HG02943 (cell line): Measurements from ENCODE around the gene ADAT2.
"Not testable (repeated sequence)": the region's sequence is repeated elsewhere in the genome, so short reads cannot be mapped to it uniquely, and the experiment has no call there.

ENCODE experiments used
- ATAC-seq: cut with Tn5 transposase; IDR thresholded peaks from one replicate; pipeline ENCODE4 v1.9.1; 2021; ENCODE audit warnings: mild to moderate bottlenecking, low read depth, moderate library complexity; ENCODE audit not compliant: unreplicated experiment

The ADAT2 gene

GRCh38 chr6:143450453-143451371 lies at the start of gene ADAT2, which contains the start of gene PEX3:
TSS of gene ADAT2 (minus strand) at chr6:143450695. CDS start at chr6:143450658, 37 bp downstream.
TSS of gene PEX3 (plus strand) at chr6:143450805. CDS start at chr6:143451043, 238 bp downstream.
- ATAC-seq, result peak; percentile 99

GRCh38 chr6:143498428-143498827 lies 47.9 kb upstream of the ADAT2 start:
- ATAC-seq, result no peak

GRCh38 chr6:143496974-143497373 lies 46.5 kb upstream of the ADAT2 start:
- ATAC-seq, result no peak

GRCh38 chr6:143490775-143491174 lies 40.3 kb upstream of the ADAT2 start:
- ATAC-seq, result no peak

GRCh38 chr6:143490244-143490643 lies 39.7 kb upstream of the ADAT2 start:
- ATAC-seq, result no peak

GRCh38 chr6:143486752-143487151 lies 36.3 kb upstream of the ADAT2 start:
- ATAC-seq, result no peak

- ATAC-seq, result no peak
These were observed 35.5 kb upstream of the ADAT2 start for GRCh38 chr6:143485967-143486366.

GRCh38 chr6:143482593-143482992 lies 32.1 kb upstream of the ADAT2 start:
- no peak for ATAC-seq

- ATAC-seq, result no peak
These were observed 28.1 kb upstream of the ADAT2 start for GRCh38 chr6:143478479-143479062.

- no peak for ATAC-seq
These were observed 26.1 kb upstream of the ADAT2 start for GRCh38 chr6:143476545-143476944.

GRCh38 chr6:143471822-143472221 lies 21.3 kb upstream of the ADAT2 start:
- ATAC-seq, result no peak

GRCh38 chr6:143468823-143469222 lies 18.3 kb upstream of the ADAT2 start:
- ATAC-seq, result not testable (repeated sequence)

GRCh38 chr6:143468026-143468425 lies 17.5 kb upstream of the ADAT2 start:
- ATAC-seq, result no peak

- ATAC-seq, result no peak
These were observed 15.1 kb upstream of the ADAT2 start for GRCh38 chr6:143465546-143465945.

- no peak for ATAC-seq
These were observed 7.3 kb upstream of the ADAT2 start for GRCh38 chr6:143457563-143458359.

GRCh38 chr6:143451531-143451930 lies 1.0 kb upstream of the ADAT2 start:
- ATAC-seq, result no peak

- ATAC-seq, result peak; percentile 0
These were observed 612 bp downstream of the ADAT2 start for GRCh38 chr6:143449714-143450452.

- ATAC-seq, result no peak
These were observed 1.3 kb downstream of the ADAT2 start for GRCh38 chr6:143449082-143449713.

- ATAC-seq, result not testable (repeated sequence)
These were observed 2.6 kb downstream of the ADAT2 start for GRCh38 chr6:143447865-143448264.

GRCh38 chr6:143443096-143443495 lies 7.4 kb downstream of the ADAT2 start:
- no peak for ATAC-seq
